K562 (cell line): ENCODE measurements around the gene ENPP6. TPM values are rescaled to one million over a fixed set of nuclear protein-coding genes. Genes with fewer than 3 reads are reported as not detected.

ENCODE experiments used
- ATAC-seq: fragments of 200-7000 bp; cut with Tn5 transposase; 3 replicates; pipeline ENCODE4 v1.9.1; 2020; ENCODE audit warnings: moderate library complexity
- BruUV-seq: library from RNA; stranded (reverse); fragments of 400-500 nt; replicated peaks from 2 replicates; lab custom pipeline; 2021; lab: Mats Ljungman, UMichigan
- CTCF ChIA-PET: fragments of 300-600 bp; formaldehyde crosslinking; extraction: SDS; loops from one replicate; lab custom pipeline; 2021; ENCODE audit warnings: low intra/inter-chr PET ratio; lab: Yijun Ruan, JAX
- POLR2A ChIA-PET: fragments of 300-600, 350-650 bp; sonication (Branson Sonifier 250); formaldehyde crosslinking; extraction: SDS; loops from one replicate; lab custom pipeline; 2021; ENCODE audit warnings: antibody characterized with exemption, inconsistent platforms; lab: Yijun Ruan, JAX
- DNase-seq, 4 experiments: peaks; one replicate each; pipeline versions ENCODE4 v3.0.0 to v3.0.0-alpha.2; 2011 to 2018; ENCODE audit warnings: low spot score in 3 of 4, mixed read lengths in 3 of 4; ENCODE audit errors: extremely low read depth in 1 of 4
- FAIRE-seq: peaks from 2 replicates; lab custom pipeline; 2011; peaks lifted over from hg19 to GRCh38; lab: Jason Lieb, UNC
- H2AFZ ChIP-seq: 2 replicates; pipeline ENCODE4 v1.6.0; 2011; ENCODE audit warnings: low read depth, low read length, control low read depth, inconsistent platforms
- H3K27ac ChIP-seq: fragments of 200-600 bp; 3 replicates; pipeline ENCODE4 v1.8.0; 2011; ENCODE audit warnings: low read depth, mild to moderate bottlenecking, control low read depth, inconsistent platforms, low read length, moderate library complexity, mixed read lengths; ENCODE audit errors: extremely low read depth
- H3K27me3 ChIP-seq, 2 experiments: fragments of 300-600 bp in 1 of 2; 2 replicates in 1 of 2; 3 replicates in 1 of 2; pipeline versions ENCODE4 v1.6.0 to v1.8.0; 2011; ENCODE audit warnings: inconsistent platforms in 2 of 2, low read length in 2 of 2, mild to moderate bottlenecking in 1 of 2, mixed read lengths in 1 of 2, moderate library complexity in 1 of 2; ENCODE audit not compliant: control insufficient read depth in 2 of 2, insufficient read depth in 2 of 2
- H3K36me3 ChIP-seq: fragments of 300-600 bp; 3 replicates; pipeline ENCODE4 v1.8.0; 2011; ENCODE audit warnings: mild to moderate bottlenecking, low read length, inconsistent platforms; ENCODE audit not compliant: control insufficient read depth, insufficient read depth
- H3K4me1 ChIP-seq, 2 experiments: fragments of 200-600 bp in 1 of 2; replicated peaks in 1 of 2; 2 replicates in 1 of 2; 3 replicates in 1 of 2; pipeline versions ENCODE4 v1.5.1 to v1.8.0; 2011; ENCODE audit warnings: inconsistent platforms in 2 of 2, low read length in 2 of 2, mild to moderate bottlenecking in 1 of 2, mixed read lengths in 1 of 2, moderate library complexity in 1 of 2; ENCODE audit not compliant: control insufficient read depth in 2 of 2, insufficient read depth in 2 of 2
- H3K4me2 ChIP-seq: 2 replicates; pipeline ENCODE4 v1.6.1; 2011; ENCODE audit warnings: low read length, control low read depth, inconsistent platforms, mixed read lengths; ENCODE audit not compliant: insufficient read depth
- H3K4me3 ChIP-seq: fragments of 200-600 bp; sonication (generic), shearing (Covaris generic); 2 replicates; pipeline ENCODE4 v1.5.1; 2016; ENCODE audit warnings: control low read depth, inconsistent platforms
- H3K79me2 ChIP-seq: fragments of 200-600 bp; 3 replicates; pipeline ENCODE4 v1.8.0; 2011; ENCODE audit warnings: low read length, inconsistent platforms; ENCODE audit not compliant: control insufficient read depth, insufficient read depth
- H3K9ac ChIP-seq, 2 experiments: 2 replicates each; pipeline versions ENCODE4 v1.6.0 to v1.6.1; 2011; ENCODE audit warnings: low read depth in 2 of 2, low read length in 2 of 2, control low read depth in 1 of 2, inconsistent platforms in 1 of 2, mild to moderate bottlenecking in 1 of 2, mixed read lengths in 1 of 2; ENCODE audit not compliant: insufficient read depth in 1 of 2
- H3K9me1 ChIP-seq: one replicate; pipeline ENCODE4 v1.6.0; 2011; ENCODE audit warnings: inconsistent platforms, mild to moderate bottlenecking, low read length, moderate library complexity; ENCODE audit not compliant: control insufficient read depth, insufficient read depth
- H3K9me3 ChIP-seq: replicated peaks from 2 replicates; pipeline ENCODE4 v1.5.1; 2011; ENCODE audit warnings: low read depth, low read length, inconsistent platforms; ENCODE audit not compliant: control insufficient read depth, insufficient read depth
- H4K20me1 ChIP-seq: replicated peaks from 2 replicates; pipeline ENCODE4 v1.6.1; 2011; ENCODE audit warnings: low read length, inconsistent platforms, mixed read lengths; ENCODE audit not compliant: control insufficient read depth, insufficient read depth
- MEF2D ChIP-seq: conservative IDR thresholded peaks from 2 replicates; pipeline ENCODE4 v1.6.1; 2016; ENCODE audit warnings: low read depth, missing genetic modification characterization, missing compliant biosample characterization
- NR2C2 ChIP-seq, 2 experiments: fragments of 200-800 bp in 1 of 2; sonication (Bioruptor generic) in 1 of 2; sonication (generic) in 1 of 2; formaldehyde crosslinking in 1 of 2; IDR thresholded peaks; 2 replicates each; pipeline versions ENCODE4 v1.6.1 to v1.8.0; 2016 to 2022; ENCODE audit warnings: mild to moderate bottlenecking in 1 of 2, missing compliant biosample characterization in 1 of 2, missing genetic modification characterization in 1 of 2, missing genetic modification reagents in 1 of 2
- RB1 ChIP-seq: fragments of 450-650 bp; IDR thresholded peaks from 2 replicates; pipeline ENCODE4 v1.6.1; 2017; ENCODE audit warnings: low read depth, mild to moderate bottlenecking
- RFX5 ChIP-seq: IDR thresholded peaks from 2 replicates; pipeline ENCODE4 v1.6.1; 2011; ENCODE audit warnings: low read depth, mild to moderate bottlenecking, improper control_type of control experiment, low read length
- SREBF1 ChIP-seq: fragments of 150-350 bp; IDR thresholded peaks from 2 replicates; pipeline ENCODE4 v1.6.1; 2014; ENCODE audit warnings: antibody characterized with exemption, low read depth, low read length, borderline replicate concordance
- TEAD2 ChIP-seq: fragments of 450-650 bp; IDR thresholded peaks from 2 replicates; pipeline ENCODE4 v1.6.1; 2016; ENCODE audit warnings: missing genetic modification characterization, control low read depth, missing compliant biosample characterization
- ZNF146 ChIP-seq: IDR thresholded peaks from one replicate; pipeline ENCODE4 v1.6.1; 2018; ENCODE audit warnings: missing compliant biosample characterization; ENCODE audit not compliant: unreplicated experiment
- ZNF583 ChIP-seq: fragments of 250-450 bp; sonication (Bioruptor Pico); IDR thresholded peaks from 2 replicates; pipeline ENCODE4 v1.4.0; 2020
- WGBS: fragments of 100-300 bp; shearing (Covaris generic); methylation state at CpG from one replicate; pipeline ENCODE4 v1.1.6; 2016; ENCODE audit warnings: low coverage, mixed read lengths; ENCODE audit not compliant: insufficient coverage; ENCODE audit errors: missing lambda C conversion rate; 5-methylcytosine and 5-hydroxymethylcytosine counted together
- in situ Hi-C: fragments of 300-500 bp; cut with MboI; formaldehyde crosslinking; loops from 4 replicates; pipeline ENCODE4 v1.15.0; 2018; ENCODE audit warnings: inconsistent platforms, mixed read lengths
- intact Hi-C: fragments of 100-400 bp; cut with micrococcal nuclease; formaldehyde crosslinking; loops from 2 replicates; pipeline ENCODE4 v1.14.2; 2022
- polyA plus RNA-seq, 8 experiments: library from polyadenylated mRNA; depleted of rRNA in 4 of 8; stranded (reverse) in 5 of 8; unstranded in 3 of 8; fragments of >200 nt; fragmentation: Nextera tagmentation in 2 of 8; fragmentation: Illumina TruSeq in 1 of 8; extraction: Ambion mirVana in 2 of 8; extraction: Trizol in 1 of 8; gene quantifications; 2 replicates each; pipeline versions ENCODE4 v1.2.1 to v1.2.3, GENCODE V29; 2011 to 2014; ENCODE audit warnings: inconsistent platforms in 1 of 8, missing spikeins in 1 of 8
- total RNA-seq, 7 experiments: library from RNA; depleted of rRNA in 6 of 7; stranded (reverse); fragments of >200 nt in 6 of 7; fragmentation: Illumina TruSeq in 2 of 7; extraction: Trizol in 2 of 7; gene quantifications; 2 replicates each; pipeline versions ENCODE4 v1.2.1 to v1.2.3, GENCODE V29; 2011 to 2021; ENCODE audit warnings: low replicate concordance in 1 of 7
- TF ChIP-seq, protein P1 (sequence below): sonication (generic); formaldehyde crosslinking; IDR thresholded peaks from 2 replicates; pipeline ENCODE4 v1.8.0; 2022; ENCODE audit warnings: mild to moderate bottlenecking, low read depth, missing genetic modification reagents
- TF ChIP-seq, protein P2 (sequence below): fragments of 450-650 bp; formaldehyde crosslinking; IDR thresholded peaks from 2 replicates; pipeline ENCODE4 v1.4.0; 2020; ENCODE audit warnings: mild to moderate bottlenecking, mixed read lengths
- TF ChIP-seq, protein P3 (sequence below): fragments of 450-650 bp; IDR thresholded peaks from 2 replicates; pipeline ENCODE4 v1.6.1; 2017; ENCODE audit warnings: mild to moderate bottlenecking, moderate library complexity

The ENPP6 gene
- total and polyA plus RNA-seq, 9 of the 15 experiments (the other 6 are each of a cell fraction or from before 2014, with no cell fraction given): 0.29 TPM; not detected in 8

DNA sequence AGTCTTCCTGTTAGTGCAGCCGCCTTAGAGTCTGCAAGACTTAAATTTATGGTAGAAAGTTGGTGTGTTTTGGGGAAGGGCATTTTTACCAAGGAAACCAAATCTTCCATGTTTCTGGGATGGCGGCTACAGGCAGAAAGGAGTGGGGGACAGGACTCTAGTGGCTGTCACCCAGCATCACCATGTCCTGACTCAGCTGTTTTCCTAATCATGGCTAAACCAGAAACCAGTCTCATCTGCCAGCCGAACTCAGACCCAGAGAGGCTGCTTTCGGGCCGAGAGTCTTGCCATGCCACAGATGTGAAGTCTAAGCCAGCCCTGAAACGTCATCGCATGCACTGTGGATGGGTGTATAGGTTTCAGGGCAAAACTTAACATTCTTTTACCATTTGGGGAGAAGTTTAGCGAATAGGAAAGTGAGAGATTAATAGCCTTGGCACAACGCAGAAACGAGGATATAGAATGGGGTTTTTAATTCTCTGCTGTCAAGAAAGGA, 109.6 kb downstream of the ENPP6 start (continued):
- TF ChIP-seq, protein P1, sequence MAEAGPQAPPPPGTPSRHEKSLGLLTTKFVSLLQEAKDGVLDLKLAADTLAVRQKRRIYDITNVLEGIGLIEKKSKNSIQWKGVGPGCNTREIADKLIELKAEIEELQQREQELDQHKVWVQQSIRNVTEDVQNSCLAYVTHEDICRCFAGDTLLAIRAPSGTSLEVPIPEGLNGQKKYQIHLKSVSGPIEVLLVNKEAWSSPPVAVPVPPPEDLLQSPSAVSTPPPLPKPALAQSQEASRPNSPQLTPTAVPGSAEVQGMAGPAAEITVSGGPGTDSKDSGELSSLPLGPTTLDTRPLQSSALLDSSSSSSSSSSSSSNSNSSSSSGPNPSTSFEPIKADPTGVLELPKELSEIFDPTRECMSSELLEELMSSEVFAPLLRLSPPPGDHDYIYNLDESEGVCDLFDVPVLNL (CRISPR knock-in tag): no peak

DNA sequence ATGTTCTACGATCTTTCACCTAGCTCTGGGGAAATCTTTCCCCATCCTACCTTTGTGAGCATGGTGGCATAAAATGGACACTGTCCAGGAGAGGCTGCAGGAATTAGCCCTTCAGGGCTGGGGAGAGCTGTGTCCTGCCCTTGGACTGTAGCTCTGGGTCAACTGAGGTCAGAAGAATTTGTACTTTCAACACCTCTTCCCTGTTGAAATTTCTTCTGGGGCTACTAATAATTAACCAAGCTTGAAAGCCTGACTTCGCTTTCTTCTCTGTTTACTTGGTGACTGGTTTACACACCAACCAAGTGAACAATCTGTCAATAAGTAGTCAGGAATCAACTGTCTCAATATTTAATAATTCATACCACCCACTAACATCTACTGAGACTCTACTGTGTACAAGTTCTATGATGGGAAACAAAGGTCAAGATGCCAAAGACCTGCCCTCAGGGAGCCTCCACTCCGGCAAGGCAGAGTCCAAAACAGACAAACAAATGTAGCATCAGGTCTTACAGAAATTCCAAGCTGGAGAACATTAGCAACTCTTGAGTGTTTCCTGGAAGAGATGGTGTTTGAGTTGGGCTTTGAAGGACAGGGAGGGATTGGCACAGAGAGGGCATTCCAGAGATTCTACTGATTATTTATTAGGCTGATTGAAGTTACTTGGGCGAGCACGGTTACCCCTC, 113.1 kb downstream of the ENPP6 start:
- no peak overlapping the region for H3K4me2 ChIP-seq
- no peak overlapping the region for H3K4me3 ChIP-seq
- H3K27ac ChIP-seq: no peak overlapping the region
- DNase-seq (no peak), FAIRE-seq (no peak), ATAC-seq (no peak)
- POLR2A ChIA-PET: interaction anchor here (0.6 kb wide), 1 partner anchor 9 kb away, joined by 3 read pairs; no protein-coding TSS in a partner anchor
- peaks cover 9 to 42% of the 10 kb centered on the region in 2 experiments; a peak in 4 of 5 replicates for H3K27me3 ChIP-seq
- in situ Hi-C loops (loop anchor here (5.0 kb wide), 1 partner anchor 267 kb away; no protein-coding TSS in a partner anchor), intact Hi-C loops (loop anchor here (5.0 to 10.0 kb wide), 2 partner anchors 63 to 630 kb away; no protein-coding TSS in a partner anchor)
- WGBS: 0% methylated on average over 5 of the region's 5 CpGs
- no peak overlapping the region for H2AFZ ChIP-seq
- no TSS peak for BruUV-seq
- H3K9me1 ChIP-seq: no peaks in the 10 kb centered on the region
- no peaks in the 10 kb centered on the region for H3K36me3 ChIP-seq
- no peaks in the 10 kb centered on the region for H3K9me3 ChIP-seq
- no peak overlapping the region for H3K9ac ChIP-seq
- H3K79me2 ChIP-seq: no peaks in the 10 kb centered on the region
- TF ChIP-seq ZNF146 (no peak), MEF2D (tag) (no peak), ZNF583 (CRISPR knock-in tag) (no peak), TEAD2 (tag) (no peak), SREBF1 (no peak), NR2C2 (CRISPR knock-in tag; IDR thresholded peaks at IDR 0.05) (no peak), NR2C2 (tag; IDR thresholded peaks at IDR 0.05) (no peak), RB1 (no peak), RFX5 (no peak)
- TF ChIP-seq, protein P2, sequence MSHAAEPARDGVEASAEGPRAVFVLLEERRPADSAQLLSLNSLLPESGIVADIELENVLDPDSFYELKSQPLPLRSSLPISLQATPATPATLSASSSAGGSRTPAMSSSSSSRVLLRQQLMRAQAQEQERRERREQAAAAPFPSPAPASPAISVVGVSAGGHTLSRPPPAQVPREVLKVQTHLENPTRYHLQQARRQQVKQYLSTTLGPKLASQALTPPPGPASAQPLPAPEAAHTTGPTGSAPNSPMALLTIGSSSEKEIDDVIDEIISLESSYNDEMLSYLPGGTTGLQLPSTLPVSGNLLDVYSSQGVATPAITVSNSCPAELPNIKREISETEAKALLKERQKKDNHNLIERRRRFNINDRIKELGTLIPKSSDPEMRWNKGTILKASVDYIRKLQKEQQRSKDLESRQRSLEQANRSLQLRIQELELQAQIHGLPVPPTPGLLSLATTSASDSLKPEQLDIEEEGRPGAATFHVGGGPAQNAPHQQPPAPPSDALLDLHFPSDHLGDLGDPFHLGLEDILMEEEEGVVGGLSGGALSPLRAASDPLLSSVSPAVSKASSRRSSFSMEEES: no peak
- TF ChIP-seq, protein P3, sequence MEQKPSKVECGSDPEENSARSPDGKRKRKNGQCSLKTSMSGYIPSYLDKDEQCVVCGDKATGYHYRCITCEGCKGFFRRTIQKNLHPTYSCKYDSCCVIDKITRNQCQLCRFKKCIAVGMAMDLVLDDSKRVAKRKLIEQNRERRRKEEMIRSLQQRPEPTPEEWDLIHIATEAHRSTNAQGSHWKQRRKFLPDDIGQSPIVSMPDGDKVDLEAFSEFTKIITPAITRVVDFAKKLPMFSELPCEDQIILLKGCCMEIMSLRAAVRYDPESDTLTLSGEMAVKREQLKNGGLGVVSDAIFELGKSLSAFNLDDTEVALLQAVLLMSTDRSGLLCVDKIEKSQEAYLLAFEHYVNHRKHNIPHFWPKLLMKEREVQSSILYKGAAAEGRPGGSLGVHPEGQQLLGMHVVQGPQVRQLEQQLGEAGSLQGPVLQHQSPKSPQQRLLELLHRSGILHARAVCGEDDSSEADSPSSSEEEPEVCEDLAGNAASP: no peak
- TF ChIP-seq, all 486 proteins: peak for 0
- Histone ChIP-seq H3K4me1 (no peaks in the 10 kb centered on the region), H4K20me1 (no peaks in the 10 kb centered on the region)
- CTCF ChIA-PET: no interaction called here
